GM12878 (cell line): ENCODE measurements around the gene GYS2. TPM values are rescaled to one million over a fixed set of nuclear protein-coding genes. Genes with fewer than 3 reads are reported as not detected.

ENCODE experiments used
- ATAC-seq: fragments of 200-7000 bp; cut with Tn5 transposase; 3 replicates; pipeline ENCODE4 v1.9.1; 2020; ENCODE audit warnings: mild to moderate bottlenecking, moderate library complexity
- BruUV-seq: library from RNA; stranded (reverse); fragments of 400-500 nt; replicated peaks from 2 replicates; lab custom pipeline; 2021; lab: Mats Ljungman, UMichigan
- CTCF ChIA-PET: fragments of 300-600 bp; sonication (Branson Sonifier 250); formaldehyde crosslinking; extraction: SDS; loops from one replicate; lab custom pipeline; 2021; ENCODE audit warnings: inconsistent platforms; lab: Yijun Ruan, JAX
- POLR2A ChIA-PET: fragments of 350-600 bp; formaldehyde crosslinking; extraction: SDS; loops from one replicate; lab custom pipeline; 2021; ENCODE audit warnings: inconsistent platforms; lab: Charles Lee
- RAD21 ChIA-PET: fragments of 300-600 bp; sonication (Branson Sonifier 250); formaldehyde crosslinking; loops from one replicate; lab custom pipeline; 2023; ENCODE audit warnings: antibody characterized with exemption; ENCODE audit not compliant: unreplicated experiment; lab: Charles Lee
- SMC1A ChIA-PET: fragments of 300-600 bp; sonication (Branson Sonifier 250); formaldehyde crosslinking; loops from one replicate; lab custom pipeline; 2023; ENCODE audit not compliant: unreplicated experiment, uncharacterized antibody; lab: Charles Lee
- DNase-seq: peaks from one replicate; pipeline ENCODE4 v3.0.0-alpha.2; 2011; ENCODE audit warnings: low read depth, low spot score
- FAIRE-seq: peaks from 3 replicates; lab custom pipeline; 2011; peaks lifted over from hg19 to GRCh38; lab: Jason Lieb, UNC
- H2AFZ ChIP-seq: 2 replicates; pipeline ENCODE4 v1.6.0; 2011; ENCODE audit warnings: low read depth, low read length, control low read depth; ENCODE audit not compliant: control insufficient read depth
- H3K27ac ChIP-seq: 2 replicates; pipeline ENCODE4 v1.5.1; 2011; ENCODE audit warnings: control low read depth; ENCODE audit not compliant: control insufficient read depth, insufficient read depth
- H3K27me3 ChIP-seq, 2 experiments: replicated peaks in 1 of 2; 2 replicates each; pipeline versions ENCODE4 v1.6.0 to v1.6.1; 2011; ENCODE audit warnings: low read length in 1 of 2; ENCODE audit not compliant: control insufficient read depth in 2 of 2, insufficient read depth in 2 of 2
- H3K36me3 ChIP-seq, 2 experiments: 2 replicates each; pipeline ENCODE4 v1.5.1; 2011; ENCODE audit warnings: low read length in 1 of 2; ENCODE audit not compliant: control insufficient read depth in 2 of 2, insufficient read depth in 2 of 2
- H3K4me1 ChIP-seq: 2 replicates; pipeline ENCODE4 v1.6.1; 2011; ENCODE audit warnings: mild to moderate bottlenecking, low read length, moderate library complexity, mixed read lengths; ENCODE audit not compliant: control insufficient read depth, insufficient read depth
- H3K4me2 ChIP-seq: 2 replicates; pipeline ENCODE4 v1.6.0; 2011; ENCODE audit warnings: control low read depth; ENCODE audit not compliant: control insufficient read depth, insufficient read depth
- H3K4me3 ChIP-seq: fragments of 200-600 bp; sonication (generic); 2 replicates; pipeline ENCODE4 v1.5.1; 2016
- H3K79me2 ChIP-seq: 2 replicates; pipeline ENCODE4 v1.6.0; 2011; ENCODE audit warnings: low read length; ENCODE audit not compliant: control insufficient read depth, insufficient read depth
- H3K9ac ChIP-seq: 2 replicates; pipeline ENCODE4 v1.8.0; 2011; ENCODE audit warnings: low read length, control low read depth, mixed read lengths; ENCODE audit not compliant: control insufficient read depth, insufficient read depth
- H3K9me3 ChIP-seq: replicated peaks from 3 replicates; pipeline ENCODE4 v1.5.1; 2011; ENCODE audit warnings: mild to moderate bottlenecking, low read length; ENCODE audit not compliant: control insufficient read depth, insufficient read depth
- H4K20me1 ChIP-seq: 2 replicates; pipeline ENCODE4 v1.6.0; 2011; ENCODE audit not compliant: control insufficient read depth, insufficient read depth
- BCL11A ChIP-seq: IDR thresholded peaks from 2 replicates; pipeline ENCODE4 v1.6.1; 2011; ENCODE audit warnings: low read depth, low read length
- FOXM1 ChIP-seq: IDR thresholded peaks from 2 replicates; pipeline ENCODE4 v1.6.1; 2012; ENCODE audit warnings: low read depth, mild to moderate bottlenecking, inconsistent platforms, low read length, moderate library complexity
- KDM1A ChIP-seq: fragments of 200-600 bp; sonication (generic); IDR thresholded peaks from 2 replicates; pipeline ENCODE4 v1.6.1; 2016; ENCODE audit warnings: borderline replicate concordance
- MTA3 ChIP-seq: IDR thresholded peaks from 2 replicates; pipeline ENCODE4 v1.6.1; 2012; ENCODE audit warnings: low read length, inconsistent platforms, borderline replicate concordance
- NFXL1 ChIP-seq: fragments of 450-650 bp; IDR thresholded peaks from 2 replicates; pipeline ENCODE4 v1.6.1; 2017; ENCODE audit warnings: antibody characterized with exemption, mild to moderate bottlenecking, borderline replicate concordance
- NRF1 ChIP-seq: conservative IDR thresholded peaks from 2 replicates; pipeline ENCODE4 v1.6.1; 2011; ENCODE audit warnings: mild to moderate bottlenecking, low read depth, low read length, improper control_type of control experiment
- PAX5 ChIP-seq: IDR thresholded peaks from 2 replicates; pipeline ENCODE4 v1.6.1; 2011; ENCODE audit warnings: low read depth, low read length, borderline replicate concordance
- RB1 ChIP-seq: fragments of 450-650 bp; formaldehyde crosslinking; IDR thresholded peaks from 2 replicates; pipeline ENCODE4 v1.6.1; 2017; ENCODE audit warnings: mild to moderate bottlenecking, borderline replicate concordance
- TCF7 ChIP-seq: IDR thresholded peaks from 2 replicates; pipeline ENCODE4 v1.6.1; 2014; ENCODE audit warnings: antibody characterized with exemption, borderline replicate concordance
- WRNIP1 ChIP-seq: IDR thresholded peaks from 2 replicates; pipeline ENCODE4 v1.6.1; 2011; ENCODE audit warnings: low read depth, low read length, improper control_type of control experiment, borderline replicate concordance
- ZNF217 ChIP-seq: fragments of 450-650 bp; IDR thresholded peaks from 2 replicates; pipeline ENCODE4 v1.6.1; 2017; ENCODE audit warnings: antibody characterized with exemption, mild to moderate bottlenecking
- whole genome bisulfite sequencing: methylation state at CpG from one replicate; pipeline ENCODE4 v1.1.6; 2016; ENCODE audit warnings: low lambda C conversion rate; ENCODE audit not compliant: insufficient replicate concordance, insufficient coverage; ENCODE audit errors: missing lambda C conversion rate; 5-methylcytosine and 5-hydroxymethylcytosine counted together
- in situ Hi-C: fragments of 300-500 bp; cut with MboI; formaldehyde crosslinking; loops from 9 replicates; pipeline ENCODE4 v1.14.3; 2018; ENCODE audit warnings: mixed read lengths
- intact Hi-C: fragments of 100-400 bp; cut with micrococcal nuclease; formaldehyde crosslinking; loops from one replicate; pipeline ENCODE4 v1.14.2; 2022; ENCODE audit not compliant: unreplicated experiment
- polyA plus RNA-seq, 11 experiments: library from polyadenylated mRNA; depleted of rRNA in 4 of 11; unstranded in 6 of 11; stranded (reverse) in 5 of 11; fragments of >200 nt; fragmentation: Nextera tagmentation in 4 of 11; fragmentation: Illumina TruSeq in 1 of 11; extraction: Ambion mirVana in 4 of 11; extraction: Trizol in 1 of 11; gene quantifications; 1 replicate in 1 of 11; 2 replicates in 10 of 11; pipeline versions ENCODE4 v1.2.1 to v1.2.3, GENCODE V29; 2011 to 2016; ENCODE audit warnings: inconsistent platforms in 2 of 11, missing spikeins in 2 of 11, low read depth in 1 of 11
- total RNA-seq, 4 experiments: library from RNA; depleted of rRNA in 3 of 4; stranded (reverse); fragments of >200 nt in 3 of 4; fragmentation: Illumina TruSeq in 1 of 4; extraction: Trizol in 1 of 4; gene quantifications; 2 replicates each; pipeline versions ENCODE4 v1.2.1 to v1.2.3, GENCODE V29; 2013 to 2021
- TF ChIP-seq, protein P1 (sequence below): fragments of 450-650 bp; IDR thresholded peaks from 2 replicates; pipeline ENCODE4 v1.6.1; 2017; ENCODE audit warnings: mild to moderate bottlenecking, moderate library complexity
- TF ChIP-seq, protein P2 (sequence below): fragments of 450-650 bp; formaldehyde crosslinking; IDR thresholded peaks from 2 replicates; pipeline ENCODE4 v1.4.0; 2020; ENCODE audit warnings: mild to moderate bottlenecking, moderate library complexity

The GYS2 gene
- total and polyA plus RNA-seq, 10 of the 15 experiments (the other 5 are each of a cell fraction or from before 2014, with no cell fraction given): not detected

DNA sequence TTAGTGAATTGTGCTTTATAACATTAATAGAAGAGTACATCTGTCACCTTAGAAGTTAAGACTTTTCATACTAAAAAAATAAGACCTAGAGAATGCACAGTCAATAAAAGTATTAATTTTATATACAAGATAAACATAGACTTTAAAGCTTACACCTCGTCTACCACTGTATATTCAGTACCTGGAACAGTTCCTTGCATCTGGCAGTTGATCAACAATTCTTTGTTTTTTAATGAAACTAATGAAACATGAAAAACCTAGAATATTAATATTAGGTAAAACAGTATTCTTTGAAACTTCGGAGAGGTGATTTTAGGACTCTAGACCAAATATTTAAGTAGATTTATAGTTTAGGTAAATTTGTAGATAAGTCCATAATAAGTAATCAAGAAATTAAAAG lies 98.8 kb downstream of the GYS2 start (continued):
- TF ChIP-seq MTA3: no peak
- TF ChIP-seq KDM1A: no peak

DNA sequence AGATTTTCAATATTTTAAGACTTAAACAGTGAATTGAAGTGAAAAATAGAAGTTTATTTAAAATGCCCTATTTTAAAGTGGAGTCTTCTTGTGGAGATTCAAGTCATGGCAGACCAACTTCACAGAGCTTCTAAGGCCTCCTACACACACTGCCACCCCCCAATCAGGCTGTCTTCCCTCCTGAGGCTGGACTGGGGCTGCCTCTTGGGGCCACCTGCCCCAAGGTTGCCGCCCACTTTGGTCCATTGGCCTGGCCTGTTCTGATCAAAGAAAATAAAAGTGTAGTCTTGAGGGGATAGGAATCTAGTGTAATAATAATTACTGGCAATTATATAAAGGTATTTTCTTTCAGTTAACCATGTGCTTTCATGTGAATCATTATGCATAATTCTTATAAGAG lies 101.8 kb downstream of the GYS2 start:
- ChIA-PET CTCF (interaction anchor here (1.6 kb wide), 1 partner anchor 9 kb away, joined by 4 read pairs; no protein-coding TSS in a partner anchor), RAD21 (no interaction called here), POLR2A (interaction anchor here (1.3 kb wide), 1 partner anchor 18 kb away, joined by 3 read pairs; no protein-coding TSS in a partner anchor), SMC1A (interaction anchor here (1.2 kb wide), 1 partner anchor 154 kb away, joined by 4 read pairs; the partner anchor contains the start of gene LDHB)
- no peaks in the 10 kb centered on the region for H3K27me3 ChIP-seq
- H3K4me2 ChIP-seq: peak overlapping the region; percentile 95
- H3K79me2 ChIP-seq: peaks cover 73% of the 10 kb centered on the region
- peaks cover 0 to 5% of the 10 kb centered on the region in 2 experiments; a peak in 2 of 4 replicates for H3K36me3 ChIP-seq
- peak overlapping the region; percentile 94 for H3K4me3 ChIP-seq
- in situ Hi-C loops: loop anchor here (5.0 kb wide), 1 partner anchor 154 kb away; the partner anchor contains the start of gene LDHB
- 33% methylated on average over 1 of the region's 1 CpG for WGBS
- H4K20me1 ChIP-seq: no peaks in the 10 kb centered on the region
- H3K9me3 ChIP-seq: no peaks in the 10 kb centered on the region
- H3K27ac ChIP-seq: peak overlapping the region; percentile 64; the same call in 1 of the 2 replicates
- ATAC-seq: no peak
- BruUV-seq: TSS peak; percentile 53
- H3K9ac ChIP-seq: peak overlapping the region; percentile 99
- TF ChIP-seq WRNIP1 (no peak), BCL11A (no peak), PAX5 (no peak), FOXM1 (no peak), ZNF217 (no peak), NRF1 (no peak), TCF7 (no peak), RB1 (no peak), NFXL1 (no peak)
- TF ChIP-seq, protein P1, sequence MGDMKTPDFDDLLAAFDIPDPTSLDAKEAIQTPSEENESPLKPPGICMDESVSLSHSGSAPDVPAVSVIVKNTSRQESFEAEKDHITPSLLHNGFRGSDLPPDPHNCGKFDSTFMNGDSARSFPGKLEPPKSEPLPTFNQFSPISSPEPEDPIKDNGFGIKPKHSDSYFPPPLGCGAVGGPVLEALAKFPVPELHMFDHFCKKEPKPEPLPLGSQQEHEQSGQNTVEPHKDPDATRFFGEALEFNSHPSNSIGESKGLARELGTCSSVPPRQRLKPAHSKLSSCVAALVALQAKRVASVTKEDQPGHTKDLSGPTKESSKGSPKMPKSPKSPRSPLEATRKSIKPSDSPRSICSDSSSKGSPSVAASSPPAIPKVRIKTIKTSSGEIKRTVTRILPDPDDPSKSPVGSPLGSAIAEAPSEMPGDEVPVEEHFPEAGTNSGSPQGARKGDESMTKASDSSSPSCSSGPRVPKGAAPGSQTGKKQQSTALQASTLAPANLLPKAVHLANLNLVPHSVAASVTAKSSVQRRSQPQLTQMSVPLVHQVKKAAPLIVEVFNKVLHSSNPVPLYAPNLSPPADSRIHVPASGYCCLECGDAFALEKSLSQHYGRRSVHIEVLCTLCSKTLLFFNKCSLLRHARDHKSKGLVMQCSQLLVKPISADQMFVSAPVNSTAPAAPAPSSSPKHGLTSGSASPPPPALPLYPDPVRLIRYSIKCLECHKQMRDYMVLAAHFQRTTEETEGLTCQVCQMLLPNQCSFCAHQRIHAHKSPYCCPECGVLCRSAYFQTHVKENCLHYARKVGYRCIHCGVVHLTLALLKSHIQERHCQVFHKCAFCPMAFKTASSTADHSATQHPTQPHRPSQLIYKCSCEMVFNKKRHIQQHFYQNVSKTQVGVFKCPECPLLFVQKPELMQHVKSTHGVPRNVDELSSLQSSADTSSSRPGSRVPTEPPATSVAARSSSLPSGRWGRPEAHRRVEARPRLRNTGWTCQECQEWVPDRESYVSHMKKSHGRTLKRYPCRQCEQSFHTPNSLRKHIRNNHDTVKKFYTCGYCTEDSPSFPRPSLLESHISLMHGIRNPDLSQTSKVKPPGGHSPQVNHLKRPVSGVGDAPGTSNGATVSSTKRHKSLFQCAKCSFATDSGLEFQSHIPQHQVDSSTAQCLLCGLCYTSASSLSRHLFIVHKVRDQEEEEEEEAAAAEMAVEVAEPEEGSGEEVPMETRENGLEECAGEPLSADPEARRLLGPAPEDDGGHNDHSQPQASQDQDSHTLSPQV: no peak
- TF ChIP-seq, protein P2, sequence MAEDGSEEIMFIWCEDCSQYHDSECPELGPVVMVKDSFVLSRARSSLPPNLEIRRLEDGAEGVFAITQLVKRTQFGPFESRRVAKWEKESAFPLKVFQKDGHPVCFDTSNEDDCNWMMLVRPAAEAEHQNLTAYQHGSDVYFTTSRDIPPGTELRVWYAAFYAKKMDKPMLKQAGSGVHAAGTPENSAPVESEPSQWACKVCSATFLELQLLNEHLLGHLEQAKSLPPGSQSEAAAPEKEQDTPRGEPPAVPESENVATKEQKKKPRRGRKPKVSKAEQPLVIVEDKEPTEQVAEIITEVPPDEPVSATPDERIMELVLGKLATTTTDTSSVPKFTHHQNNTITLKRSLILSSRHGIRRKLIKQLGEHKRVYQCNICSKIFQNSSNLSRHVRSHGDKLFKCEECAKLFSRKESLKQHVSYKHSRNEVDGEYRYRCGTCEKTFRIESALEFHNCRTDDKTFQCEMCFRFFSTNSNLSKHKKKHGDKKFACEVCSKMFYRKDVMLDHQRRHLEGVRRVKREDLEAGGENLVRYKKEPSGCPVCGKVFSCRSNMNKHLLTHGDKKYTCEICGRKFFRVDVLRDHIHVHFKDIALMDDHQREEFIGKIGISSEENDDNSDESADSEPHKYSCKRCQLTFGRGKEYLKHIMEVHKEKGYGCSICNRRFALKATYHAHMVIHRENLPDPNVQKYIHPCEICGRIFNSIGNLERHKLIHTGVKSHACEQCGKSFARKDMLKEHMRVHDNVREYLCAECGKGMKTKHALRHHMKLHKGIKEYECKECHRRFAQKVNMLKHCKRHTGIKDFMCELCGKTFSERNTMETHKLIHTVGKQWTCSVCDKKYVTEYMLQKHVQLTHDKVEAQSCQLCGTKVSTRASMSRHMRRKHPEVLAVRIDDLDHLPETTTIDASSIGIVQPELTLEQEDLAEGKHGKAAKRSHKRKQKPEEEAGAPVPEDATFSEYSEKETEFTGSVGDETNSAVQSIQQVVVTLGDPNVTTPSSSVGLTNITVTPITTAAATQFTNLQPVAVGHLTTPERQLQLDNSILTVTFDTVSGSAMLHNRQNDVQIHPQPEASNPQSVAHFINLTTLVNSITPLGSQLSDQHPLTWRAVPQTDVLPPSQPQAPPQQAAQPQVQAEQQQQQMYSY (CRISPR knock-in tag): no peak
- DNase-seq: no peak
- intact Hi-C loops: loop anchor here (5.0 kb wide), 2 partner anchors 66 to 154 kb away; partner anchors contain the start of genes LDHB and PYROXD1
- FAIRE-seq: no peak
- H3K4me1 ChIP-seq: peaks cover 9% of the 10 kb centered on the region
- H2AFZ ChIP-seq: no peak overlapping the region
